K562 (cell line): ENCODE data around the gene PACRG. TPM values are rescaled to one million over a fixed set of nuclear protein-coding genes. Genes with fewer than 3 reads are reported as not detected.

Experiments
- ATAC-seq: fragments of 200-7000 bp; cut with Tn5 transposase; 3 replicates; pipeline ENCODE4 v1.9.1; 2020; ENCODE audit warnings: moderate library complexity
- BruUV-seq: library from RNA; stranded (reverse); fragments of 400-500 nt; replicated peaks from 2 replicates; lab custom pipeline; 2021; lab: Mats Ljungman, UMichigan
- CTCF ChIA-PET: fragments of 300-600 bp; formaldehyde crosslinking; extraction: SDS; loops from one replicate; lab custom pipeline; 2021; ENCODE audit warnings: low intra/inter-chr PET ratio; lab: Yijun Ruan, JAX
- POLR2A ChIA-PET: fragments of 300-600, 350-650 bp; sonication (Branson Sonifier 250); formaldehyde crosslinking; extraction: SDS; loops from one replicate; lab custom pipeline; 2021; ENCODE audit warnings: antibody characterized with exemption, inconsistent platforms; lab: Yijun Ruan, JAX
- DNase-seq, 4 experiments: peaks; one replicate each; pipeline versions ENCODE4 v3.0.0 to v3.0.0-alpha.2; 2011 to 2018; ENCODE audit warnings: low spot score in 3 of 4, mixed read lengths in 3 of 4; ENCODE audit errors: extremely low read depth in 1 of 4
- FAIRE-seq: peaks from 2 replicates; lab custom pipeline; 2011; peaks lifted over from hg19 to GRCh38; lab: Jason Lieb, UNC
- H2AFZ ChIP-seq: 2 replicates; pipeline ENCODE4 v1.6.0; 2011; ENCODE audit warnings: low read depth, low read length, control low read depth, inconsistent platforms
- H3K27ac ChIP-seq: fragments of 200-600 bp; 3 replicates; pipeline ENCODE4 v1.8.0; 2011; ENCODE audit warnings: low read depth, mild to moderate bottlenecking, control low read depth, inconsistent platforms, low read length, moderate library complexity, mixed read lengths; ENCODE audit errors: extremely low read depth
- H3K27me3 ChIP-seq, 2 experiments: fragments of 300-600 bp in 1 of 2; 2 replicates in 1 of 2; 3 replicates in 1 of 2; pipeline versions ENCODE4 v1.6.0 to v1.8.0; 2011; ENCODE audit warnings: inconsistent platforms in 2 of 2, low read length in 2 of 2, mild to moderate bottlenecking in 1 of 2, mixed read lengths in 1 of 2, moderate library complexity in 1 of 2; ENCODE audit not compliant: control insufficient read depth in 2 of 2, insufficient read depth in 2 of 2
- H3K36me3 ChIP-seq: fragments of 300-600 bp; 3 replicates; pipeline ENCODE4 v1.8.0; 2011; ENCODE audit warnings: mild to moderate bottlenecking, low read length, inconsistent platforms; ENCODE audit not compliant: control insufficient read depth, insufficient read depth
- H3K4me1 ChIP-seq, 2 experiments: fragments of 200-600 bp in 1 of 2; replicated peaks in 1 of 2; 2 replicates in 1 of 2; 3 replicates in 1 of 2; pipeline versions ENCODE4 v1.5.1 to v1.8.0; 2011; ENCODE audit warnings: inconsistent platforms in 2 of 2, low read length in 2 of 2, mild to moderate bottlenecking in 1 of 2, mixed read lengths in 1 of 2, moderate library complexity in 1 of 2; ENCODE audit not compliant: control insufficient read depth in 2 of 2, insufficient read depth in 2 of 2
- H3K4me2 ChIP-seq: 2 replicates; pipeline ENCODE4 v1.6.1; 2011; ENCODE audit warnings: low read length, control low read depth, inconsistent platforms, mixed read lengths; ENCODE audit not compliant: insufficient read depth
- H3K4me3 ChIP-seq: fragments of 200-600 bp; sonication (generic), shearing (Covaris generic); 2 replicates; pipeline ENCODE4 v1.5.1; 2016; ENCODE audit warnings: control low read depth, inconsistent platforms
- H3K79me2 ChIP-seq: fragments of 200-600 bp; 3 replicates; pipeline ENCODE4 v1.8.0; 2011; ENCODE audit warnings: low read length, inconsistent platforms; ENCODE audit not compliant: control insufficient read depth, insufficient read depth
- H3K9ac ChIP-seq, 2 experiments: 2 replicates each; pipeline versions ENCODE4 v1.6.0 to v1.6.1; 2011; ENCODE audit warnings: low read depth in 2 of 2, low read length in 2 of 2, control low read depth in 1 of 2, inconsistent platforms in 1 of 2, mild to moderate bottlenecking in 1 of 2, mixed read lengths in 1 of 2; ENCODE audit not compliant: insufficient read depth in 1 of 2
- H3K9me1 ChIP-seq: one replicate; pipeline ENCODE4 v1.6.0; 2011; ENCODE audit warnings: inconsistent platforms, mild to moderate bottlenecking, low read length, moderate library complexity; ENCODE audit not compliant: control insufficient read depth, insufficient read depth
- H3K9me3 ChIP-seq: replicated peaks from 2 replicates; pipeline ENCODE4 v1.5.1; 2011; ENCODE audit warnings: low read depth, low read length, inconsistent platforms; ENCODE audit not compliant: control insufficient read depth, insufficient read depth
- H4K20me1 ChIP-seq: replicated peaks from 2 replicates; pipeline ENCODE4 v1.6.1; 2011; ENCODE audit warnings: low read length, inconsistent platforms, mixed read lengths; ENCODE audit not compliant: control insufficient read depth, insufficient read depth
- CHD7 ChIP-seq: fragments of 200-600 bp; sonication (generic); IDR thresholded peaks from one replicate; pipeline ENCODE4 v1.6.1; 2012; ENCODE audit warnings: mild to moderate bottlenecking, low read depth, low read length, inconsistent platforms
- HNRNPUL1 ChIP-seq: fragments of 200-400 bp; formaldehyde crosslinking; IDR thresholded peaks from 2 replicates; pipeline ENCODE4 v1.6.1; 2017; ENCODE audit warnings: low read length
- SREBF1 ChIP-seq: fragments of 150-350 bp; IDR thresholded peaks from 2 replicates; pipeline ENCODE4 v1.6.1; 2014; ENCODE audit warnings: antibody characterized with exemption, low read depth, low read length, borderline replicate concordance
- U2AF2 ChIP-seq: fragments of 200-400 bp; formaldehyde crosslinking; optimal IDR thresholded peaks from 2 replicates; pipeline ENCODE3; 2017; ENCODE audit warnings: low read depth, mild to moderate bottlenecking, low read length
- ZBTB12 ChIP-seq: fragments of 250-450 bp; sonication (Bioruptor Pico); IDR thresholded peaks from 2 replicates; pipeline ENCODE4 v1.4.0; 2020
- WGBS: fragments of 100-300 bp; shearing (Covaris generic); methylation state at CpG from one replicate; pipeline ENCODE4 v1.1.6; 2016; ENCODE audit warnings: low coverage, mixed read lengths; ENCODE audit not compliant: insufficient coverage; ENCODE audit errors: missing lambda C conversion rate; 5-methylcytosine and 5-hydroxymethylcytosine counted together
- in situ Hi-C: fragments of 300-500 bp; cut with MboI; formaldehyde crosslinking; loops from 4 replicates; pipeline ENCODE4 v1.15.0; 2018; ENCODE audit warnings: inconsistent platforms, mixed read lengths
- intact Hi-C: fragments of 100-400 bp; cut with micrococcal nuclease; formaldehyde crosslinking; loops from 2 replicates; pipeline ENCODE4 v1.14.2; 2022
- polyA plus RNA-seq, 8 experiments: library from polyadenylated mRNA; depleted of rRNA in 4 of 8; stranded (reverse) in 5 of 8; unstranded in 3 of 8; fragments of >200 nt; fragmentation: Nextera tagmentation in 2 of 8; fragmentation: Illumina TruSeq in 1 of 8; extraction: Ambion mirVana in 2 of 8; extraction: Trizol in 1 of 8; gene quantifications; 2 replicates each; pipeline versions ENCODE4 v1.2.1 to v1.2.3, GENCODE V29; 2011 to 2014; ENCODE audit warnings: inconsistent platforms in 1 of 8, missing spikeins in 1 of 8
- total RNA-seq, 7 experiments: library from RNA; depleted of rRNA in 6 of 7; stranded (reverse); fragments of >200 nt in 6 of 7; fragmentation: Illumina TruSeq in 2 of 7; extraction: Trizol in 2 of 7; gene quantifications; 2 replicates each; pipeline versions ENCODE4 v1.2.1 to v1.2.3, GENCODE V29; 2011 to 2021; ENCODE audit warnings: low replicate concordance in 1 of 7

PACRG gene
- total and polyA plus RNA-seq, 9 of the 15 experiments (the other 6 are each of a cell fraction or from before 2014, with no cell fraction given), result 0.04 TPM; not detected in 8

- H3K9me3 ChIP-seq, result no peaks in the 10 kb centered on the region
- POLR2A ChIA-PET, result no interaction called here
- no peak for ATAC-seq
- TF ChIP-seq ZBTB12 (CRISPR knock-in tag) (no peak), CHD7 (no peak), U2AF2 (no peak), SREBF1 (no peak), HNRNPUL1 (no peak)
- TF ChIP-seq, all 486 proteins: peak for 0
- H4K20me1 ChIP-seq, result no peaks in the 10 kb centered on the region
- 0% methylated on average over 4 of the region's 4 CpGs for WGBS
- no peaks in the 10 kb centered on the region for H3K79me2 ChIP-seq
- BruUV-seq, result no TSS peak
- no peak overlapping the region for H3K4me3 ChIP-seq
- no peaks in the 10 kb centered on the region for H3K36me3 ChIP-seq
- H3K9me1 ChIP-seq, result no peaks in the 10 kb centered on the region
- FAIRE-seq, result no peak
- no peak overlapping the region for H3K9ac ChIP-seq
- H3K27ac ChIP-seq, result no peak overlapping the region
- no peak overlapping the region for H2AFZ ChIP-seq
- intact Hi-C loops (no loop called here), in situ Hi-C loops (no loop called here)
- H3K4me1 ChIP-seq, result no peaks in the 10 kb centered on the region
- H3K4me2 ChIP-seq, result no peak overlapping the region
- CTCF ChIA-PET, result no interaction called here
- no peaks in the 10 kb centered on the region for H3K27me3 ChIP-seq
- DNase-seq, result no peak
Measured at GRCh38 chr6:162952423-162952822, 224.6 kb downstream of the PACRG start.
